ENCODE measurements around the gene IL2RA.

GRCh38 chr10:6019010-6019782 is 43.0 kb downstream of the IL2RA start:
- no peak for TF ChIP-seq CTCF (IDR thresholded peaks at IDR 0.05)
- TF ChIP-seq POLR2A (IDR thresholded peaks at IDR 0.05) = no peak
